Nephron progenitor cell (in vitro differentiated cells): Measurements from ENCODE around the gene DUOX2.

Source experiments
- DNase-seq: peaks from one replicate; pipeline ENCODE4 v3.0.0; 2021
- H3K27ac Mint-ChIP-seq: 2 replicates; pipeline ENCODE4 v1.8.0; 2021; ENCODE audit warnings: mild to moderate bottlenecking, moderate library complexity, mixed read lengths
- H3K27me3 Mint-ChIP-seq: 2 replicates; pipeline ENCODE4 v1.8.0; 2021; ENCODE audit warnings: mild to moderate bottlenecking, low read depth, mixed read lengths; ENCODE audit not compliant: poor library complexity
- H3K36me3 Mint-ChIP-seq: 2 replicates; pipeline ENCODE4 v1.8.0; 2021; ENCODE audit warnings: low read depth, mixed read lengths
- H3K4me1 Mint-ChIP-seq: 2 replicates; pipeline ENCODE4 v1.8.0; 2021; ENCODE audit warnings: mixed read lengths
- H3K4me3 Mint-ChIP-seq: 2 replicates; pipeline ENCODE4 v1.8.0; 2021; ENCODE audit warnings: mild to moderate bottlenecking, moderate library complexity, mixed read lengths
- H3K9me3 Mint-ChIP-seq: 2 replicates; pipeline ENCODE4 v1.8.0; 2021; ENCODE audit warnings: mild to moderate bottlenecking, moderate library complexity, mixed read lengths
- TF ChIP-seq, protein P1 (sequence below): fragments of 200-600 bp; sonication (generic); IDR thresholded peaks from 2 replicates; pipeline ENCODE4 v1.5.0; 2021; ENCODE audit warnings: antibody characterized with exemption

Gene DUOX2

DNA sequence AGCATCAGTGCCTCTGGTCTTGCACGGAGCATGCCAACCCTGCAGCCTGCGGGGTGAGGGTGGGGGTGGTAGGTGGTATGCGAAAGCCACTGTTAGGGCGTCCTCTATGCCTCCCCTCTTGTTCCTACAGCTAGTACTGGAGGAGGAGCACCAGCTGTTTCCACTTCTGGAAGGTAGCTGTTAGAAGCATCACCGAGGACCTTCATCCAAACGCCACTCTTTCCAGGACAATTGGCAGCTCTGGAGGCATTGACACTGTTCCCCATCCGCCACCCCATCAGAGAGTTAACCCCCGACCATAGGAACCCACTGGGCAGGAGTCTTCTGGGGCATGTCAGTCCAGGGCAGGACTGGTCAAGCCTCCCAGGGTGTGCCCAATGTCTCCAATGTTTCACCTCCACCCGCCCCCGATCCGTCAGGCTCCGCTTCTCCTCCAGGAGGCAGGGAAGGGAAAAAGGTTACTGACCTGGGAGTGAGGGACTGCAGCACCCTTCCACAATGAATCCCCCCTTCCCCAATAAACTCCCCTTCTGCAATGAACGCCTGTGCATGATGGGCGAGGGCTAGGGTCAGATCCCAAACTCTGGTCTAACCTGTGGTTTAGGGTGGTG, 487 bp downstream of the DUOX2 start:
- no peak overlapping the region for H3K27ac Mint-ChIP-seq
- TF ChIP-seq, protein P1, sequence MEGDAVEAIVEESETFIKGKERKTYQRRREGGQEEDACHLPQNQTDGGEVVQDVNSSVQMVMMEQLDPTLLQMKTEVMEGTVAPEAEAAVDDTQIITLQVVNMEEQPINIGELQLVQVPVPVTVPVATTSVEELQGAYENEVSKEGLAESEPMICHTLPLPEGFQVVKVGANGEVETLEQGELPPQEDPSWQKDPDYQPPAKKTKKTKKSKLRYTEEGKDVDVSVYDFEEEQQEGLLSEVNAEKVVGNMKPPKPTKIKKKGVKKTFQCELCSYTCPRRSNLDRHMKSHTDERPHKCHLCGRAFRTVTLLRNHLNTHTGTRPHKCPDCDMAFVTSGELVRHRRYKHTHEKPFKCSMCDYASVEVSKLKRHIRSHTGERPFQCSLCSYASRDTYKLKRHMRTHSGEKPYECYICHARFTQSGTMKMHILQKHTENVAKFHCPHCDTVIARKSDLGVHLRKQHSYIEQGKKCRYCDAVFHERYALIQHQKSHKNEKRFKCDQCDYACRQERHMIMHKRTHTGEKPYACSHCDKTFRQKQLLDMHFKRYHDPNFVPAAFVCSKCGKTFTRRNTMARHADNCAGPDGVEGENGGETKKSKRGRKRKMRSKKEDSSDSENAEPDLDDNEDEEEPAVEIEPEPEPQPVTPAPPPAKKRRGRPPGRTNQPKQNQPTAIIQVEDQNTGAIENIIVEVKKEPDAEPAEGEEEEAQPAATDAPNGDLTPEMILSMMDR = no peak
- H3K4me1 Mint-ChIP-seq = peaks cover 31% of the 10 kb centered on the region
- H3K36me3 Mint-ChIP-seq = no peaks in the 10 kb centered on the region
- peaks cover 3% of the 10 kb centered on the region for H3K9me3 Mint-ChIP-seq
- DNase-seq = no peak
- H3K4me3 Mint-ChIP-seq = peak overlapping the region; percentile 67
- H3K27me3 Mint-ChIP-seq = peaks cover 96% of the 10 kb centered on the region

DNA sequence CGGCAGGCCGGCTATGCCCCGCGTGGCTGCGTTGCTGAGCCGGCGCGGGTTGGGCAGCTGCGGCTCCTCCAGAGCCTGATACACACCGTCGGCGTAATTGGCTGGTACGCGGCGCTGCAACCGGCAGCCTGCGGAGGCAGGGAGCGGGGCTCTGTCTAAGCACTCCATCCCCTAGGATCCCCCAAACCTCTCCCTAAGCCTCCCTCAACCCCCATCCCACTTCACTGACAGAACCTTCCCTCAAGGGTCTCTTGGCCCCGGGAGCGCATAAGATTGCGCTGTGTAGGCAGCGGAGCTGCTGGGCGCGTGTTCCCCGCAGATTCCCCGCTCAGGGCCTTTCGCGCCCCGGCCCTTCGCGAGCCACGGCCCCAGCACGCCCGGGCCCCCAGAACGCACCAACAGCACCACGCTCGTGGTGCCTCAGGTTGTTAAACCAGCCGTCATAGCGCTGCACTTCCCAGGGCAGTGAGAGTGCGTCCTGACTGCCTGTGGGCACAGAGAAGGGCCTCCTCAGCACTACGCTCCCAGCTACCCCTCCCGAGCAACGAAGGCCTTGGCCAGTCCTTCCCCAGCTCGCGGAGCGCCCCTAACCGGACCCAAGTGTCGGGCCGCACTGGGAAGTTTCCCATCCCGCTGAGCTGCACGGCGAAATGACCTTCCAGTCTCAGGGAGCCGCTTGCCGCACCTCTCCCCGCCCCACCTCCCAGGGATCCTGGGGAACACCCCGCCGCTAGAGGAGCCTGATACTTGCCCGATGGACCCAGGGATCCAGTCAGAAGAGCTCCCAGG, 1.2 kb downstream of the DUOX2 start:
- no peak for DNase-seq
- TF ChIP-seq, protein P1 = no peak
- peak overlapping the region; percentile 19 for H3K4me3 Mint-ChIP-seq
- H3K4me1 Mint-ChIP-seq = peaks cover 24% of the 10 kb centered on the region
- H3K27me3 Mint-ChIP-seq = peaks cover 96% of the 10 kb centered on the region
- H3K9me3 Mint-ChIP-seq = peaks cover 3% of the 10 kb centered on the region
- no peaks in the 10 kb centered on the region for H3K36me3 Mint-ChIP-seq
- H3K27ac Mint-ChIP-seq = no peak overlapping the region

DNA sequence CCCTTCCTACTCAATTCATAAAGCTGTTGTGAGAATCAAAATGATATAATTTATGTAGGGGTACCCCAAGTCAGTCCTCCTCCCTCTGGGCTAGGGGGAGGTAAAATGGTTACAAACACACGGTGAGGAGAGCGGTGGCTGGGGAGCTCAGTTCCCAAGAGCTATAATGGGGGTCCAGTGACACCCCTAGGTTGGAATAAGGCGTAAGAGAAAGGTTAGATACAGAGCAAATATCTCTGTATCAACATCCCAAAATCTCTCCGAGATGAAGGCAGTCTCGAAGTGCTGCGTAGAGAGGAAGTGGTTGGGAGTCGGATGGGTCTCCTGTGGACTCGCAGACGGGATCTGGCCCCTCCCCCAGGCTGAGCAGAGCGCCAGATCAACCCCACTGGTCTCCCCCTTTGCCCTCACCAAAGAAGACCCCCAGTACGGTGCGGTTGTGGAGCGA, 1.8 kb downstream of the DUOX2 start:
- Mint-ChIP-seq H3K27me3 (peaks cover 96% of the 10 kb centered on the region), H3K36me3 (no peaks in the 10 kb centered on the region)
- TF ChIP-seq, protein P1 = no peak

DNA sequence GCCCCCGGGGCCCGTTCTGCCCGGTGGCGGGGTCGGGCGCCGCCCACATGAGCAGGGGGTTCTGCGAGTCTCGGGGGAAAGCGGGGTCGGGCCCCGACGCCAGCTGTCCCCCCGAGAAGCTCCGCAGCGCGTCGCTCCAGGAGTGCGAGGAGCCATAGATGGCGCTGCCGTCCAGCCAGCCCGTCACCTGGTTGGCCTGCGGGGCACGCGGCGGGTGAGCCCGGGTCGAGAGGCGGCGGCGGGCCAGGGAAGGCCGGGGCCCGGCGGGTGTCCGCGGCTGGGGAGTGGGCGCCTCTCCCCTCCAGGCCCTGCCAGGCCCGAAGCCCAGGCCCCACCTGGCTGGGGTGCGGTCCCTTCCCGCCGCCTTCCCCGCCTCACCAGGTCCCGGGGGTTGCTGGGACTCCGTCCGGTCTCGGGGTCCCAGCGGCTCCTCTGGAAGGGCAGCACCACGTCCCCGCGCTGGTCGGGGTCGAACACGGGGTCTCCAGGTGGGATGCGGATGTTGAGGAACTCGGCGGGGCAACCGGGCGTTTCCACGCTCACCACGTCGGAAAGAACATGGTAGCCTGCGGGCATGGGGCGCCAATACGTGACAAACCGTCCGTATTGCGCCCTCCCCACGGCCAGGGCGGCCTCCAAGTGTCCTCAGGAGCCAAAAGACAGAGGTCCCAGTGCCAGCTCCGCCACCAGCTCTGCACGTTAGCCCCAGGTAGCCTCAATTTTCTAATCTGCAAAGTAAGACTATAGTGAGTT, 2.4 kb downstream of the DUOX2 start:
- peaks cover 18% of the 10 kb centered on the region for H3K4me1 Mint-ChIP-seq
- no peak overlapping the region for H3K27ac Mint-ChIP-seq
- H3K36me3 Mint-ChIP-seq = no peaks in the 10 kb centered on the region
- H3K9me3 Mint-ChIP-seq = peaks cover 3% of the 10 kb centered on the region
- peaks cover 96% of the 10 kb centered on the region for H3K27me3 Mint-ChIP-seq
- TF ChIP-seq, protein P1 = no peak
- no peak for DNase-seq
- H3K4me3 Mint-ChIP-seq = peak overlapping the region; percentile 19

More for the DNA sequence above, 1.8 kb downstream of the DUOX2 start:
- Mint-ChIP-seq H3K27ac (no peak overlapping the region), H3K9me3 (peaks cover 3% of the 10 kb centered on the region), H3K4me1 (peaks cover 18% of the 10 kb centered on the region), H3K4me3 (peak overlapping the region; percentile 19)
- peak; percentile 40 for DNase-seq

DNA sequence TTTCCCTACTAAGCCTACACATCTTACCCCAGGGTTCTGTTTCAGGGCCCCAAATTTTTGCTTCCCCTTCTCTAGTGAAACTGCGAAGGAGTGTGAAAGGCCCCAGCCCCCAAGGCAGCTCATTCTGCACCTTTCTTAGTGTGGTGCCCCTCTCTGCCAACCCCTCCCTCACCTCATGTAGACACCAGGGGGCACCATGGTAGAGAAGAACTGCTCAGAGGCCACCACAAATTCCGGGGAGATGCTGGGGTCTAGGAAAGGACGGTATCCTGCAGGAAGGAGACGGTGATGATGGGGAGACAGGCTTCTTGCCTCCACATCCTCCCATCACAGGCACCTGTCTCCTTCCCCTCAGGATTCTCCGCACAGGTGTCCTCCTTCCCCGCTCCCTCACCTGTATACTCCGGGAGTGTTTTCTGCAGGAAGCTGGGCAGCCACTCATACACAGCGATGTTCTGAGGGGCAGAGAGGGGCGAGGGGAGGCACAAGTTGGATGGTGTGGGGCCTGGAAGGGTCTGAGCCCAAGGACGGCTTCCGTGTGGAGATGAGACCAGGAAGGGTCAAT, 3.6 kb downstream of the DUOX2 start:
- TF ChIP-seq, protein P1 = no peak
- Mint-ChIP-seq H3K36me3 (no peaks in the 10 kb centered on the region), H3K27ac (no peak overlapping the region), H3K4me3 (no peak overlapping the region), H3K9me3 (peaks cover 3% of the 10 kb centered on the region), H3K4me1 (peaks cover 18% of the 10 kb centered on the region), H3K27me3 (peaks cover 94% of the 10 kb centered on the region)
- no peak for DNase-seq
